Esophagus squamous epithelium (tissue), 5 donors: Measurements from ENCODE around the gene SEC61G. TPM values are rescaled to one million over a fixed set of nuclear protein-coding genes. Genes with fewer than 3 reads are reported as not detected.

Experiments used
- DNase-seq: peaks from one replicate; lab custom pipeline; 2025; lab: John Stamatoyannopoulos, UW
- H3K27ac ChIP-seq, 4 donors: fragments of 200-600 bp; sonication (generic); one replicate each; pipeline ENCODE4 v1.5.1; 2016 to 2019; ENCODE audit warnings: mild to moderate bottlenecking in 1 of 4
- H3K27me3 ChIP-seq, 4 donors: fragments of 200-600 bp; sonication (generic); 1 replicate in 3 of 4; 2 replicates in 1 of 4; pipeline versions ENCODE4 v1.5.1 to v1.6.0; 2017 to 2021; ENCODE audit warnings: antibody characterized with exemption in 1 of 4
- H3K36me3 ChIP-seq, 3 donors: fragments of 200-600 bp; sonication (generic); one replicate each; pipeline ENCODE4 v1.5.1; 2016 to 2019
- H3K4me1 ChIP-seq, 3 donors: fragments of 200-600 bp; sonication (generic); one replicate each; pipeline ENCODE4 v1.5.1; 2017 to 2019
- H3K4me3 ChIP-seq, 4 donors: fragments of 200-600 bp; sonication (generic); 1 replicate in 3 of 4; 2 replicates in 1 of 4; pipeline ENCODE4 v1.5.1; 2016 to 2019; ENCODE audit warnings: mild to moderate bottlenecking in 2 of 4, moderate library complexity in 1 of 4
- H3K9me3 ChIP-seq, 3 donors: fragments of 200-600 bp; sonication (generic); one replicate each; pipeline ENCODE4 v1.5.1; 2016 to 2019
- CTCF ChIP-seq, 6 experiments: fragments of 450-650 bp in 4 of 6; fragments of 200-600 bp in 2 of 6; sonication (generic) in 2 of 6; IDR thresholded peaks; one replicate each; pipeline ENCODE4 v1.5.1; 2016 to 2019; ENCODE audit warnings: antibody characterized with exemption in 6 of 6, mild to moderate bottlenecking in 4 of 6, moderate library complexity in 4 of 6
- POLR2A ChIP-seq, 4 donors: fragments of 450-650 bp; IDR thresholded peaks; one replicate each; pipeline ENCODE4 v1.6.1; 2017; ENCODE audit warnings: antibody characterized with exemption in 4 of 4, mild to moderate bottlenecking in 4 of 4, moderate library complexity in 3 of 4
- WGBS, 2 donors: methylation state at CpG; one replicate each; pipeline ENCODE4 v1.1.5; 2018; 5-methylcytosine and 5-hydroxymethylcytosine counted together
- intact Hi-C: fragments of 100-400 bp; cut with DNase I; formaldehyde crosslinking; loops from one replicate; pipeline ENCODE4 v1.15.0; 2022
- total RNA-seq, 4 donors: library from RNA; depleted of rRNA; stranded (reverse); fragments of >200 nt; gene quantifications; one replicate each; pipeline ENCODE4 v1.1.0, GENCODE V29; 2016
- donor health status: DM: yes; HTN: yes; CAD: no.

SEC61G gene
- total RNA-seq, result 100 to 1,000 TPM; 122 to 429 (median 309) TPM

GRCh38 chr7:54758702-54759592 is at the start of gene SEC61G:
Gene SEC61G, minus strand, starts transcription at chr7:54759211. Its CDS starts 1,623 bp downstream, at chr7:54757588.
- WGBS, 2 donors, result 0 to 1% methylated on average over 19 of the region's 72 CpGs
- Histone ChIP-seq H3K4me1 (peaks cover 12 to 37% (median 14%) of the 10 kb centered on the region in 3 donors), H3K4me3 (peak within 1 kb of the TSS; percentile 71 to 99 (median 92)), H3K27ac (peak within 1 kb of the TSS; percentile 80 to 95 (median 92)), H3K36me3 (peaks cover 0 to 22% (median 0%) of the 10 kb centered on the region in 3 donors), H3K9me3 (no peaks in the 10 kb centered on the region), H3K27me3 (no peaks in the 10 kb centered on the region)
- intact Hi-C loops, result no loop called here
- TF ChIP-seq POLR2A (IDR thresholded peaks at IDR 0.05) (peak in 2 of 4 donors; percentile 77 to 91), CTCF (IDR thresholded peaks at IDR 0.05) (no peak)
- DNase-seq, result peak; percentile 74

GRCh38 chr7:54802841-54803240 is 43.8 kb upstream of the SEC61G start:
- DNase-seq, result no peak
- Histone ChIP-seq H3K36me3 (no peaks in the 10 kb centered on the region), H3K4me1 (no peaks in the 10 kb centered on the region), H3K27me3 (no peaks in the 10 kb centered on the region), H3K4me3 (no peak overlapping the region), H3K27ac (no peak overlapping the region), H3K9me3 (no peaks in the 10 kb centered on the region)
- 57 to 65% methylated on average over 4 of the region's 4 CpGs for WGBS, 2 donors
- intact Hi-C loops, result no loop called here
- no peak for TF ChIP-seq POLR2A (IDR thresholded peaks at IDR 0.05)
- TF ChIP-seq CTCF (IDR thresholded peaks at IDR 0.05), result no peak

GRCh38 chr7:54802114-54802513 is 43.1 kb upstream of the SEC61G start:
- intact Hi-C loops, result no loop called here
- H3K27ac ChIP-seq, result no peak overlapping the region
- no peaks in the 10 kb centered on the region for H3K9me3 ChIP-seq
- 46 to 53% methylated on average over 9 to 10 of the region's 11 CpGs for WGBS, 2 donors
- DNase-seq, result no peak
- no peaks in the 10 kb centered on the region for H3K27me3 ChIP-seq
- no peak for TF ChIP-seq POLR2A (IDR thresholded peaks at IDR 0.05)
- no peak for TF ChIP-seq CTCF (IDR thresholded peaks at IDR 0.05)
- no peaks in the 10 kb centered on the region for H3K4me1 ChIP-seq
- no peak overlapping the region for H3K4me3 ChIP-seq
- H3K36me3 ChIP-seq, result no peaks in the 10 kb centered on the region

GRCh38 chr7:54799792-54800191 is 40.8 kb upstream of the SEC61G start:
- no peaks in the 10 kb centered on the region for H3K27me3 ChIP-seq
- no peaks in the 10 kb centered on the region for H3K36me3 ChIP-seq
- H3K4me3 ChIP-seq, result no peak overlapping the region
- TF ChIP-seq CTCF (IDR thresholded peaks at IDR 0.05) (no peak), POLR2A (IDR thresholded peaks at IDR 0.05) (no peak)
- no peaks in the 10 kb centered on the region for H3K9me3 ChIP-seq
- 53 to 72% methylated on average over 3 of the region's 3 CpGs for WGBS, 2 donors
- H3K4me1 ChIP-seq, result no peaks in the 10 kb centered on the region
- no peak overlapping the region for H3K27ac ChIP-seq
- intact Hi-C loops, result no loop called here
- no peak for DNase-seq

GRCh38 chr7:54798530-54798929 is 39.5 kb upstream of the SEC61G start:
- DNase-seq, result no peak
- TF ChIP-seq POLR2A (IDR thresholded peaks at IDR 0.05) (no peak), CTCF (IDR thresholded peaks at IDR 0.05) (no peak)
- no peak overlapping the region for H3K4me3 ChIP-seq
- H3K27ac ChIP-seq, result no peak overlapping the region
- no peaks in the 10 kb centered on the region for H3K27me3 ChIP-seq
- no peaks in the 10 kb centered on the region for H3K4me1 ChIP-seq
- no peaks in the 10 kb centered on the region for H3K36me3 ChIP-seq
- H3K9me3 ChIP-seq, result no peaks in the 10 kb centered on the region
- WGBS, 2 donors, result 71 to 75% methylated on average over 4 of the region's 4 CpGs
- intact Hi-C loops, result no loop called here
